HG02571 (cell line): ENCODE data around the gene SLC37A1.
"Not testable (repeated sequence)": the region's sequence is repeated elsewhere in the genome, so short reads cannot be mapped to it uniquely, and the experiment has no call there.

Source experiments
- ATAC-seq: cut with Tn5 transposase; IDR thresholded peaks from one replicate; pipeline ENCODE4 v1.9.1; 2021; ENCODE audit warnings: mild to moderate bottlenecking, moderate library complexity; ENCODE audit not compliant: unreplicated experiment

SLC37A1 gene

GRCh38 chr21:42614811-42615351 lies 101.2 kb downstream of the SLC37A1 start:
- ATAC-seq = no peak

DNA sequence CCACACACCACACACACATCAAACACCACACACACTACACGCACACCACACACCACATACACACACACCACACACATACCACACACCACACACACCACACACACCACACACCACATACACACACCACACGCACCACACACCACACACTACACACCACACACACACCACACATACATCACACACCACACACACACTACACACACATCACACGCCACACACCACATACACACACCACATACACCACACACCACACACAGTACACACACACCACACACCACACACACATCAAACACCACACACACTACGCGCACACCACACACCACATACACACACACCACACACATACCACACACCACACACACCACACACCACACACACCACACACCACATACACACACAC lies 101.7 kb downstream of the SLC37A1 start:
- ATAC-seq = not testable (repeated sequence)

DNA sequence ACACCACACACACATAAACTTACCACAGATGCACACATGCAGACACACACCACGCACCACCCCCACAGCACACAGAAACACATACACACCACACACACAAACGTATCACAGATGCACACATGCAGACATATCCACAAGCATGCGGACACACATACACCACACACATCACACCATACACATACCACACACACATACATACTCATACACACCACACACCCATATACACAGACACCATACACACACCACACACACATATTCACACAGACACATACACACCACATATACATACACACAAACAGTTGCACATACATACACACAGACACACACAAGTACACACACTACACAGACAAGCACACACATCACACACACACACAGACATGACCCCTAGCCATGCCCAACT lies 102.3 kb downstream of the SLC37A1 start:
- ATAC-seq = no peak

DNA sequence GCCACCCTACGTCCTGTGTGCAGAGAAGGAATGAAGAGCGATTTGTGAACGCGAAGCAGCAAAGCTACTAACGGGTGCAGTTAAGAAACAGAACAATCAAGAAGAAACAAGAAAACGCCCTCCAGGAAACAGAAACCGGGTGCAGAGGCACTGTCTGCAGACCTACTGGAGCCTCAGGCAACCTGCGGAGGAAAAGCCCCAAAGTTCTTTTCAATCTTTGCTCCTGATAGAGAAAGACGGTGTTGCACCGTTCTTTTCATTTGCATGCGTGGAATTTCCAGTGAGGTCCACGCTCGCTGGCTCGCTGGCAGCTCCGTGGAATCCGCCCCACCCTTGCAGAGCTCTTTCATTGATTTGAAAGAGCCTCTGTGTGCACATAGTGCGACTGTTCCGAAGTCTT lies 102.8 kb downstream of the SLC37A1 start:
- ATAC-seq = no peak

DNA sequence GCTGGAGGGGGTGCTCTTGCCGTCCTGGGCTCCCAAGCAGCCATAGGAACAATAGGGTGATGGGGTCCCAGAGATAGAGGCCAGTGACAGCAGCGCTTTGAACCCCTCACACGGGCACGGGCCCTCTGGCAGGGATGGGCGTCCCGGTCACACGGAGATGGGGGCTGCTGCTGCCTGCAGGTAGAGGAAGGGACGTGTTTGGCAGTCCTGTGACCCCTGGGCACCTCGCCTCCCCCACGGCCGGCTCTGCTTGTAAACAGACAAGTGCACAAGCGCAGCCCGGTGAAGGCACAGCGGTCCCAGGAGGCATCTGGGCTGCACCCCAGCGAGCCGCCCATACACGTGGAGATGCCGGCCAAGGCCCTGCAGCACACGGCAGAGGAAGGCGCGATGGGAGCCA lies 103.3 kb downstream of the SLC37A1 start:
- no peak for ATAC-seq

DNA sequence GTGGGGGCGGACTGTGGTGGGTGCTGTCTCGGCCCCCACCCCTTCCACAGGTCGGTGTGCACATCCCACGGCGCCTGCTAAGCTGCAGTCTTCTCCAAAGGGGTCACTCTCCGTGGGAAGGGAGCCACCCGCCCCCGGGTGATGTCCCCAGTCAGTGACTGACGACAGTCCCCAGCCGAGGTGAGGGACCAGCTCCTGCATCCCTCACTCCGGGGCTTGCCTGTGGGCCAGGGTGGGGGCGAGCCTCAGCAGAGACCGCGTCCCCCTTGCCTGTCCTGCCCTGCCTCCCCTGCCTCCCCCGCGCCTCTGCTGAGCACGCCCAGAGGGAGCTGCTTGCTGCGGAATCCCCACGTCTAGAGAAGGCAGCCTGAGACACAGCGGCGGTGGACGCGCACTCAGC lies 103.8 kb downstream of the SLC37A1 start:
- ATAC-seq = no peak

DNA sequence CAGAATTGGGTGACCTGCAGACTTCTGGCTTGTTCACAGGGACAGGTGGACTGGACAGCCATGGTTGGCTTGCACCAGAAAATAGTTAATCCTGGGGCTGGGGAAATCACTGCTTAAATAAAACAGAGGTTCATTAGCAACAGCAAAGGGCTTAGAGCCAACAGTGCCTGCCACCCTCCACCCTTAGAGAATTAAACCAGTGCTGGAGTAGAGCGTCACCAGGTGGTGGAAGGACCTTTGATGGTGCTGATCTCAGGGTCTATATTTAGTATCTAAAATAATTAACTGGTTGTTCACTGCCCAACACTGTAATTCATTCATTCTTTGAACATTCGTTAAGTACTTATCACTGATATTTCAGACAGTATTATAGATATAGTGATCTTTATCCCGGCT lies 105.1 kb downstream of the SLC37A1 start:
- no peak for ATAC-seq

DNA sequence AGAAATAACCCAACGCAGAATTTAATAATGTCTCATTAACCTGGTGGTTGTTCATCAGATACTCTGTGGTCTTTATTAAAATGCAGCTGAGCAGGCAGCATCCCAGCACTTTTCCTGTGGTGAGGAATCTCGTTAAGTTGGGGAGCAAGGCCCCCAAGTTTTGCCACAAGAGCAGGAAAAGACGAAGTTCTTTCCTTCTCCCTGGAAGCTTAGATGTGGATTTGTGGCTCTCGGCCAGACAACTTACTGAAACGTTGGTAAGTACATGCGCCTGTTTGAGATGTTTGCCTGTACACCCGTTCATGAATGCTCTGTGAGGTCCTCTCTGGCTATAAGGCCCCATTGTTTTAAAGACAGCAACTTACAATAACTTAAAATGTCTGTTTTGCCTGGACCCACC lies 105.5 kb downstream of the SLC37A1 start:
- ATAC-seq = no peak

GRCh38 chr21:42619841-42620240 lies 106.2 kb downstream of the SLC37A1 start:
- no peak for ATAC-seq

DNA sequence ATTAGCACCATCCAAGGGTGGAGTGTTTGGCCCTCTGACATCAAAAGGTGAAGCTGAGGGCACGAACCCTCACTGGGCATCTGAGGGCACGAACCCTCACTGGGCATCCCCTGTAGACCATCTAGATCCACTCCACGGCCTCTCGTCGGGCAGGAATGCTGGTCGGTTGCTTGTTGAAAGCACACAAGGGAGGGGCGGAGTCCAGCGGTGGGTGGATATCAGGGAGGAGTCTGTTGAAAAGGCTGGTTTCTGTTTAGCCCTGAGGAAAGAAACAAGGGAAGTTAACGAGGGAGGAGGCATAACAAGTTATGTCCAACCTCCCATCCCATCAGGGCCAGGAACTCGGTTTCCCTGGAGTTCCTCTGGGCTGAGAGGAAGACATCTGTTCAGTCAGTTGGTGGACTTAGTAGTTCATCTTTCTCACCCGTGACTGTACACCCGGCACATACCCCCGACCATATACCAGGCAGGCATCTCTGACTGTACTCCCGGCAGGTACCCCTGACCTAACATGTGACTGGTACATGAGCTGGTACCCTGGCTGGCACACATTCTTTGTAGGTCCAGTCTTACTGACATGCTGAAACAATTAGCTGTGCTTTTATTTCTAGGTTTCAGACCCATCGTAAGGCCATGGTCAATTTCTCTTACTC lies 107.6 kb downstream of the SLC37A1 start:
- no peak for ATAC-seq

DNA sequence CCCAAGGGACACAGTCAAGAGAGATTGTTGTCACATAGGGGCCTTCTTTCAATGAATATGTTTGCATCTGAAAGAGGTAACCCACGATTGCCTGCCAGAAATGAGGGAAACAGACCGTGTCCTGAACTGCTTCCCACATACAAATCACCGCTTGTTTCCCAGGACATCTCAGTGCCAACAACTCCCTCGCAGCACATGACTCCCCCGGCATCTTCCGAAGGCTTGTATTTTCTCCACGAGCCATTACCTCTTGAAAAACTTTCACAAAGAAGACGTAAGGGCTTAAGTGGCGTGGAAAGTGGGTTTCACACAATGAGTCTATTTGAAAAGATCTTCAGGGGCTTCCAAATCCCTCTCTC lies 108.1 kb downstream of the SLC37A1 start:
- no peak for ATAC-seq

DNA sequence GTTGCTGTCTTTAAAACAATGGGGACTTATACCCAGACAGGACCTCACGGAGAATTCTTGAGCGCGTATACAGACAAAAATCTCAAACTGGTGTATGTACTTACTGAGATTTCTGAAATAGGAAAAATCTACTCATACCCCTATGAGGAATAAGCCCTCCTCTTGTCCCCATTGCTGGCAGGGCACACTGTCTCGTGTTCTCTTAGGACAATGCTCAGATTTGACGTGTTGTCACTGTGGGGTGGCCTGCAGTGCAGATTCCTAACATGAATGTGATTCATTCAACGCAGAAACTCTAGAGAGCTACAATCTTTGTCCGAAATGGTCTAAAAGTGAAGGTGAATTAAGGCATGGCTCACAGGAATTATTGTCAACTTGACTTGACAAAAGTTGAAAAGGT lies 108.6 kb downstream of the SLC37A1 start:
- ATAC-seq = no peak

GRCh38 chr21:42623694-42624093 lies 110.0 kb downstream of the SLC37A1 start:
- no peak for ATAC-seq

DNA sequence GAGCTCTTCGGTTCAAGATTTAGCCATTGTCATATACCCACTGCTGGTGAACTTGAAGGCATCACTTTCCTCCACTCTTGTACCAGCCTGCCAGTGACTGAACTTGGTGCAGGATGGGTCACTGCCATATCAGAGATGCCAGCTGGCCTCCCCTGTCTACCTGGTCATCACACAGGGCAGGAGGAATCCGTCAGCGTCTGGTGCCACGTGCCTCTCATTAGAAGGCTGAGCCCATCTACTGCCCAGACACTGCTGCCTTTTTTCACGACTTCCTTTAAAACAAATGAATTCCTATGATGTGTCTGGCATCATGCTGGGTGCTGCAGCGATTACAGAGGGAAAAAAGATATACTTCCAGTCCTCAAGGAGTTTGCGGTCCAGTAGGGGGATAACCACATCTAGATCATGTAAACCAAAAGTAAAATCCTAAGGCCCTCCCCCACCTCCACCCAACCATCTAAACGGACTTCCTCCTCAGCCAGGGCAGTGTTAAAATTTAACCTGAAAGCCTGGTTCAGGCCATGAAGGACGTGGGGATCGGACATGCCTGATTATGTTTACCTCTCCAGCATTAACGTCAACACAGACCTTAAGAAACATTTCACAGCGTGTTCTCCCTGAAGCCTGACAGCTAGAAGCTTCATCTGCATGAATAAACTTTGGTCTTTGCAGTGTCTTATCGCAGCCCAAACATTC lies 110.6 kb downstream of the SLC37A1 start:
- no peak for ATAC-seq

- ATAC-seq = no peak
Measured at GRCh38 chr21:42624936-42625335, 111.3 kb downstream of the SLC37A1 start.

DNA sequence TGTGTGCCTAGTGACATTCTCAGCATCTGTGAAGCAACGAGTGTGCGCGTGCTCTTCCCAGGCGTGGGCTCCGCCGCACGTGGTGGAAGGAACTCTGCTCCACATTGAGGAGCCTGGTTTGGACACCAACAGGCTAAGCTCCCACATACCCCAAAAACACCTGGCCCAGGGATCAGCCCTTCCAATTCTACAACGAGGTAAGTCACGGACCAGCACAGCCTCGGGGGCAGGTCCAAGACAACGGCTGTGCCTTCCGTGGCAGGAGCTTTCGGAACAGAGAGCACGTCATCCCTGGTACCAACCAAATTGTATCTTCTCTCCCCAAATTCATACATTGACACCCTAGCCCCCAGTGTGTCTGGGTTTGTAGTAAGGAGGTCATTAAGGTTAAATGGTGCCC lies 112.5 kb downstream of the SLC37A1 start:
- ATAC-seq = no peak

DNA sequence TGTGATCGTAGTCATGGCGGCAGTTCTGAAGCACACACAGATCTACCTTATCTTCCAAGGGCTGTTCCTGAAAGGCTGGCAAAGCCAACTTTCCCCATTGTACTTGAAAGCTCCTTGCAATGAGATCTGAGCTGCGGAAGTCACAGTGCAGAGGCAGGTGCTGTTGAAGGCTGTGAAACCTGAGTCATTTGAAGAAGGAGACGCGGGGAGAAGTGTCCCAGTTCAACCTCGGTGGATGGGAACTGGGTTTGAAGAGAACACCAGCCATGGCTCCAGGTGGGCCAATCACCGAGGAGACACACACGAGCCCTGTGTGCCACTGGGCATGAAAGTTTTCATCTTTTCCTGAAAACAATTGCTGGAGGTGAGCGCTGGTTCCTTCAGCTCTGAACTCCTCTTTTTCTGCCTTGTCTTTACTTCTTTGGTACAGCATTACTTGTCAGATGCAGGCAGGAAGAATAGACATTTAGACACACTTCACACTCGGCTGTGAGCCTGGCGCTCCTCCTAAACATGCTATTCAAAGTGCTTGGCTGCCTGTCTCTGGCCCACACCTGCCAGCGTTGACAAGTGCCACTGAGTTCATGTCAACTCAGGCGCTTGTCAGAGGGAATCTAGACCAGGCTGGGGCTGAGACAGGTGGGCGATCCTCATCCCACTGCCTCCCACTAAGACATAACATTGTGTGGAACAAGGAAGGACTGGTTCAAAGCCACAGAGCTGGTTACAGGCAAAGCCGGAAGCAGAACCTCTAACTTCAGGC lies 114.1 kb downstream of the SLC37A1 start:
- no peak for ATAC-seq

DNA sequence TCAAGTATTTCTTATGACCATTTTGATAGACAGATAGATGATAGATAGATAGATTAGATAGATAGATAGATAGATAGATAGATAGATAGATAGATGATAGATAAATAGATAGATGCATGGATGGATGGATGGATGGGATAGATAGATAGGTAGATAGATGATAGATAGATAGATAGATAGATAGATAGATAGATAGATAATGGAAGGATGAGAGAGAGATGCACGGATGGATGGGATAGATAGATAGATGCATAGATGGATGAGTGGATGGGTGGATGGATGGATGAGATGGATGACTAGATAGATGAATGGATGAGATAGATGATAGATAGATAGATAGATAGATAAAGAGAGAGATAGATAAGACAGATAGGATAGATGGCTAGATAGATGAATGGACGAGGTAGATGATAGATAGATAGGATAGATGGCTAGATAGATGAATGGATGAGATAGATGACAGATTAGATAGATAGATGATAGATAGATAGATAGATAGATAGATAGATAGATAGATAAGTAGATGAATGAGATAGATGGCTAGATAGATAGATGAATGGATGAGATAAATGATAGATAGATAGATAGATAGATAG lies 114.9 kb downstream of the SLC37A1 start:
- ATAC-seq = not testable (repeated sequence)

DNA sequence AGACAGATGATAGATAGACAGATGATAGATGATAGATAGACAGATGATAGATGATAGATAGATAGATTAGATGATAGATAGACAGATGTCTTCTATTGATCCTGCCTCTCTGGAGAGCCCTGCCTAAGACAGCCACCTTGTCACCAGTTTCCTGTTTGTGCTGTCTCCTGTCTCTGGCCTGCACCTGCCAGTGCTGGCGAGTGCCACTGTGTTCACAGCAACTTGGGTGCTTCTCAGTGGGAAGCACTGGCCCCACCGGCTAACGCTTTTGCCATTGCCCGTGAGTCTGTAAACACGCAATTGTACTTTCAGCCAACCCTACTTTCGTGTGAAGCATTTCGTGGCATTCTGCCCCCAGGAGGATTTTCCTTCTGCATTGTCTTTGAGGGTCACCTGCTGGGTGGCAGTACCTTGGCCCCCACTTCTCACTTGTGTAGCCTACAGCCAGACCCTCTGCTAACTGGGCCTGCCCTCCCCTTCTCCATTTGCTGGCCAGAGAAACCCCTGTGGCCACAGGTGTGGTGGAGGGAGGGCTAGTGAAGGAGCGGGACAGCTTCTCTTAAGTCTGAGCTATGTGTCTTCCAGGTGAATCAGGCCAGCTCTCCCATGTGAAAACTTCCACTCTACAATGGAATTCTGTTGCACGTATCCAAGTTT lies 116.4 kb downstream of the SLC37A1 start:
- no peak for ATAC-seq

DNA sequence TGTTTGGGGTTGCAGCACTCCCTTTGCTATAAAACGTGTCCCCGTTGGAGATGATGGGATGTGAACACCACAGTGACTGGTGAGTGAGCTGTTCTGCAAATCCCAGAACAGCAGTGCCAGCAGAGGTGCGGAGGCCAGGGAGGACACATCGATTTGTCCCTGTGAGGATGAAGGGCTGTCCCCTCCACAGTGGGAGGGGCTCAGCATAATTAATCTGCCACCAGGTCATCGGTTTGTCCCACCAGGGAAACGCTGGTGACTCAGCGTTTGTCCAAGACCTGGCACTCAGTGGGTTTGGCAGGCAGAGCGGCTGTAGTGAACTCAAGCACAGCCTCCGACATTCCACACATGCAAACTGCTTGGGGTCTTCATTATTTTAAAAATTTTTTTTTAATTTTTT lies 117.0 kb downstream of the SLC37A1 start:
- ATAC-seq = no peak
